Keratinocyte (primary cell): ENCODE results near the gene SLC6A5. TPM values are rescaled to one million over a fixed set of nuclear protein-coding genes. Genes with fewer than 3 reads are reported as not detected.
"Not testable (repeated sequence)": the region's sequence is repeated elsewhere in the genome, so short reads cannot be mapped to it uniquely, and the experiment has no call there.

Experiments used
- DNase-seq: peaks from one replicate; pipeline ENCODE4 v3.0.0-alpha.2; 2011; ENCODE audit warnings: low read depth, missing footprints, low spot score
- FAIRE-seq: peaks from 2 replicates; lab custom pipeline; 2011; peaks lifted over from hg19 to GRCh38; lab: Jason Lieb, UNC
- H2AFZ ChIP-seq: 2 replicates; pipeline ENCODE4 v1.6.0; 2012; ENCODE audit warnings: low read length, control low read depth, inconsistent platforms; ENCODE audit not compliant: control insufficient read depth
- H3K27ac ChIP-seq: 2 replicates; pipeline ENCODE4 v1.5.1; 2011; ENCODE audit warnings: low read length; ENCODE audit not compliant: control insufficient read depth, insufficient read depth
- H3K27me3 ChIP-seq: 3 replicates; pipeline ENCODE4 v1.6.0; 2011; ENCODE audit warnings: low read length; ENCODE audit not compliant: control insufficient read depth, insufficient read depth; ENCODE audit errors: extremely low read depth
- H3K36me3 ChIP-seq, 2 experiments: 2 replicates in 1 of 2; 3 replicates in 1 of 2; pipeline ENCODE4 v1.5.1; 2011; ENCODE audit warnings: low read length in 2 of 2, mild to moderate bottlenecking in 1 of 2; ENCODE audit not compliant: control insufficient read depth in 2 of 2, insufficient read depth in 2 of 2; ENCODE audit errors: extremely low read depth in 1 of 2
- H3K4me1 ChIP-seq: 3 replicates; pipeline ENCODE4 v1.5.1; 2011; ENCODE audit warnings: low read length; ENCODE audit not compliant: control insufficient read depth, insufficient read depth; ENCODE audit errors: extremely low read depth
- H3K4me2 ChIP-seq: 3 replicates; pipeline ENCODE4 v1.6.0; 2011; ENCODE audit warnings: low read depth, low read length; ENCODE audit not compliant: control insufficient read depth, insufficient read depth; ENCODE audit errors: extremely low read depth
- H3K4me3 ChIP-seq, 3 experiments: fragments of 200-600 bp in 1 of 3; sonication (generic) in 1 of 3; 2 replicates in 2 of 3; 3 replicates in 1 of 3; pipeline ENCODE4 v1.5.1; 2011 to 2016; ENCODE audit warnings: low read length in 3 of 3, mild to moderate bottlenecking in 3 of 3, control low read depth in 2 of 3, inconsistent platforms in 1 of 3, low read depth in 1 of 3, mixed read lengths in 1 of 3, mixed run types in 1 of 3, moderate library complexity in 1 of 3; ENCODE audit not compliant: control insufficient read depth in 2 of 3, insufficient read depth in 2 of 3; ENCODE audit errors: extremely low read depth in 1 of 3
- H3K79me2 ChIP-seq: 2 replicates; pipeline ENCODE4 v1.6.0; 2012; ENCODE audit warnings: low read length; ENCODE audit not compliant: control insufficient read depth, insufficient read depth
- H3K9ac ChIP-seq: 3 replicates; pipeline ENCODE4 v1.6.0; 2011; ENCODE audit warnings: low read length; ENCODE audit not compliant: control insufficient read depth, insufficient read depth; ENCODE audit errors: extremely low read depth
- H3K9me1 ChIP-seq: 3 replicates; pipeline ENCODE4 v1.6.0; 2011; ENCODE audit warnings: low read length; ENCODE audit not compliant: control insufficient read depth, insufficient read depth; ENCODE audit errors: extremely low read depth
- H3K9me3 ChIP-seq: 2 replicates; pipeline ENCODE4 v1.5.1; 2012; ENCODE audit warnings: low read depth, low read length; ENCODE audit not compliant: control insufficient read depth
- H4K20me1 ChIP-seq: 3 replicates; pipeline ENCODE4 v1.6.0; 2011; ENCODE audit warnings: low read length; ENCODE audit not compliant: control insufficient read depth, insufficient read depth; ENCODE audit errors: extremely low read depth
- EZH2 ChIP-seq: IDR thresholded peaks from one replicate; pipeline ENCODE4 v1.6.1; 2012; ENCODE audit warnings: inconsistent platforms, mild to moderate bottlenecking, low read length, moderate library complexity
- dilution Hi-C: fragments of 300-500 bp; cut with MboI; formaldehyde crosslinking; loops from one replicate; pipeline ENCODE4 v1.7.0; 2020; ENCODE audit warnings: low sequenced_read_pairs; ENCODE audit not compliant: extremely low pct_ligation_motif_present
- polyA plus RNA-seq, 5 experiments: library from polyadenylated mRNA; depleted of rRNA in 3 of 5; stranded (reverse) in 3 of 5; stranded (forward) in 1 of 5; unstranded in 1 of 5; fragments of >200 nt; gene quantifications; 1 replicate in 1 of 5; 2 replicates in 3 of 5; 3 replicates in 1 of 5; pipeline versions ENCODE4 v1.2.1 to v1.2.3, GENCODE V29; 2011 to 2012; ENCODE audit warnings: missing spikeins in 2 of 5, low read depth in 1 of 5, low replicate concordance in 1 of 5
- TF ChIP-seq, protein P1 (sequence below), 3 experiments: IDR thresholded peaks in 1 of 3; conservative IDR thresholded peaks in 1 of 3; optimal IDR thresholded peaks in 1 of 3; 2 replicates in 2 of 3; 3 replicates in 1 of 3; pipeline versions ENCODE3 to v1.5.1; 2011; ENCODE audit warnings: low read length in 3 of 3, mild to moderate bottlenecking in 3 of 3, moderate library complexity in 2 of 3, control low read depth in 1 of 3, inconsistent platforms in 1 of 3; ENCODE audit not compliant: insufficient read depth in 2 of 3; ENCODE audit errors: extremely low read depth in 1 of 3

SLC6A5 gene
- polyA plus RNA-seq, 1 donor (not counting 4 experiments of a cell fraction or from before 2014, with no cell fraction given) = not detected

DNA sequence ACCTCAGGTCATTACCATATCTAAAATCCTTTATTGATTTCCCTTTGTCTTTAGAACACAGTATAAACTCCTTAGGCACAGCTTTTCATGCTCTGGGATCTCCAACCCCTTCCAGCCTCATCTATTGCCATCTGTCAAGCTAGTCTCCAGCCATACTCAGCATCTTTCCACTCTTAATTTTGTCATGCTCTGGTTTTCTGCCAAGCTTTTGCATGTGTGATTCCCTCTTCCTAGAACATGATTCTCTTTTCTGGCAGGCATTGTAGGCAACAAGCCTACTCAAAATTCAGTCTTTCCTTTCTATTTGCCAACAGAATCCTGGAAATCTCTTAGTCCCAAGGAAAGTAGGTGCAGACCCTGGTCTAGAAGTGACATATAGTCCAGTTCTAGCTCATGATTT is 35.5 kb upstream of the SLC6A5 start:
- no peak for DNase-seq
- H3K4me3 ChIP-seq = no peak overlapping the region

DNA sequence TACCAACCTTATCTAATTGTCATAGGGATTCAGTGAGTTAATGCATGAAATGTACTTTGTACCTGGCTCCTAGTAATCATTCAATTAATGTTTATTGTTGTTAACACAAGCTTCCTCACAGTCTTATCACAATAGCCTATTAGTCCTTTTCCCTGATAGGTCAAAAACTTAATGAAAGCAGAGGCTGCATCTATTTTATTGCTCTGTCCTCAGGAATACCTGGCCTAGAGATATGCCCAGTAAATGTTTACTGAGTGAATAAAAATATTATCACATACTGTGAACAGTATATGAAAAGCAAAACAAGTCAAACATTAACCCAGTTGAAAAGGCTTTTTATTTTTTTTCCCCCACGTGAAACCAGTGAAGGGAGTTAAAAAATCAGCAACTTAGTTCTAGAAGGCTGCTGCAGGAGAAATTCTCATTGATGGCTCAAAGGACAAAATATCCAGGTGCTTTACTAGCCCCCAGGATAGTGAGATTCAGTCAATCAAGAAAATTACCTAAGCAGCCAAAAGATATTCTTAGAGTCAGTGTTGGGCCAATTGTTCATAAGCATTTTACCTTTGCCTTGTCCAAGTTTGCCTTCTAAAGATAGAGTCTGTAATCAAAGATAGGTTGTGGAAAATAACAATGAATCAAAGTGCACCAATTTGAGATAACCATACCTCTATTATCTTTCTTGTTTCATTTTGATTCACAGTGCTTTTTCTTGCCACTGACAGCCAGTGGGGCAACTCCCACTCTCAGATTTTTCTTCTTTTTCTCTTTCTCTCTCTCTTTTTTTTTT is 34.4 kb upstream of the SLC6A5 start:
- H4K20me1 ChIP-seq = no peaks in the 10 kb centered on the region
- H3K9me3 ChIP-seq = no peaks in the 10 kb centered on the region
- no peaks in the 10 kb centered on the region for H3K27me3 ChIP-seq
- no peak overlapping the region for H3K4me3 ChIP-seq
- dilution Hi-C loops = no loop called here
- DNase-seq = no peak
- no peak overlapping the region for H3K27ac ChIP-seq
- no peak overlapping the region for H2AFZ ChIP-seq
- no peaks in the 10 kb centered on the region for H3K36me3 ChIP-seq
- peaks cover 6% of the 10 kb centered on the region for H3K4me1 ChIP-seq
- no peak overlapping the region for H3K4me2 ChIP-seq
- no peak for FAIRE-seq
- H3K9me1 ChIP-seq = no peaks in the 10 kb centered on the region
- TF ChIP-seq, protein P1, sequence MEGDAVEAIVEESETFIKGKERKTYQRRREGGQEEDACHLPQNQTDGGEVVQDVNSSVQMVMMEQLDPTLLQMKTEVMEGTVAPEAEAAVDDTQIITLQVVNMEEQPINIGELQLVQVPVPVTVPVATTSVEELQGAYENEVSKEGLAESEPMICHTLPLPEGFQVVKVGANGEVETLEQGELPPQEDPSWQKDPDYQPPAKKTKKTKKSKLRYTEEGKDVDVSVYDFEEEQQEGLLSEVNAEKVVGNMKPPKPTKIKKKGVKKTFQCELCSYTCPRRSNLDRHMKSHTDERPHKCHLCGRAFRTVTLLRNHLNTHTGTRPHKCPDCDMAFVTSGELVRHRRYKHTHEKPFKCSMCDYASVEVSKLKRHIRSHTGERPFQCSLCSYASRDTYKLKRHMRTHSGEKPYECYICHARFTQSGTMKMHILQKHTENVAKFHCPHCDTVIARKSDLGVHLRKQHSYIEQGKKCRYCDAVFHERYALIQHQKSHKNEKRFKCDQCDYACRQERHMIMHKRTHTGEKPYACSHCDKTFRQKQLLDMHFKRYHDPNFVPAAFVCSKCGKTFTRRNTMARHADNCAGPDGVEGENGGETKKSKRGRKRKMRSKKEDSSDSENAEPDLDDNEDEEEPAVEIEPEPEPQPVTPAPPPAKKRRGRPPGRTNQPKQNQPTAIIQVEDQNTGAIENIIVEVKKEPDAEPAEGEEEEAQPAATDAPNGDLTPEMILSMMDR (optimal IDR thresholded peaks at IDR 0.05 in 1 of 3, IDR thresholded peaks at IDR 0.05 in 1 of 3, conservative IDR thresholded peaks at IDR 0.05 in 1 of 3; ENCODE audit: extremely low read depth in 1 of 3, insufficient read depth in 2 of 3, low read length in 3 of 3) = no peak
- no peak for TF ChIP-seq EZH2
- H3K79me2 ChIP-seq = no peaks in the 10 kb centered on the region
- H3K9ac ChIP-seq = no peak overlapping the region

More for the DNA sequence above, 35.5 kb upstream of the SLC6A5 start:
- no peaks in the 10 kb centered on the region for H3K79me2 ChIP-seq
- peaks cover 9% of the 10 kb centered on the region for H3K4me1 ChIP-seq
- no peaks in the 10 kb centered on the region for H3K9me3 ChIP-seq
- no peaks in the 10 kb centered on the region for H3K27me3 ChIP-seq
- H3K27ac ChIP-seq = no peak overlapping the region
- dilution Hi-C loops = no loop called here
- no peak for FAIRE-seq
- H3K4me2 ChIP-seq = no peak overlapping the region
- no peaks in the 10 kb centered on the region for H3K9me1 ChIP-seq
- H4K20me1 ChIP-seq = no peaks in the 10 kb centered on the region
- H3K36me3 ChIP-seq = no peaks in the 10 kb centered on the region
- H2AFZ ChIP-seq = no peak overlapping the region
- H3K9ac ChIP-seq = no peak overlapping the region
- TF ChIP-seq, protein P1 (optimal IDR thresholded peaks at IDR 0.05 in 1 of 3, IDR thresholded peaks at IDR 0.05 in 1 of 3, conservative IDR thresholded peaks at IDR 0.05 in 1 of 3; ENCODE audit: extremely low read depth in 1 of 3, insufficient read depth in 2 of 3, low read length in 3 of 3) = no peak
- no peak for TF ChIP-seq EZH2

DNA sequence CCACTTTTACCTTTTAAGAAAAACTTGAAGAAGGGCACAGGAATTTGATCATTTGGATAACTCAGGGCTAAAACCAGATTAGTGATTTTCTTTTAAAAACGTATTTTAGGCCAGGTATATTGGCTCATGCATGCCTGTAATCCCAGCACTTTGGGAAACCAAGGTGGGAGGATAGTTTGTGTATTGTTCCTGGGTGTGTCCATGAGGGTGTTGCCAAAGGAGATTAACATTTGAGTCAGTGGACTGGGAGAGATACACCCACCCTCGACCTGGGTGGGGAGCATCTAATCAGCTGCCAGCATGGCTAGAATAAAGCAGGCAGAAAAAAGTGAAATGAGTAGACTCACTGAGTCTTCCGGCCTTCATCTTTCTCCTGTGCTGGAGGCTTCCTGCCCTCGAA is 33.3 kb upstream of the SLC6A5 start:
- H3K4me2 ChIP-seq, H3K4me3 ChIP-seq, DNase-seq, H3K79me2 ChIP-seq, H3K27me3 ChIP-seq, H3K9ac ChIP-seq, H3K4me1 ChIP-seq, dilution Hi-C loops, H2AFZ ChIP-seq, H3K9me1 ChIP-seq, H3K9me3 ChIP-seq, H3K36me3 ChIP-seq, H3K27ac ChIP-seq, FAIRE-seq, H4K20me1 ChIP-seq: not testable (repeated sequence)
